Neural cell (in vitro differentiated cells): ENCODE data around the gene PRKACA.

ENCODE experiments used
- CTCF ChIP-seq: fragments of 450-650 bp; IDR thresholded peaks from 2 replicates; pipeline ENCODE4 v1.5.1; 2014; ENCODE audit warnings: antibody characterized with exemption, mild to moderate bottlenecking, moderate library complexity; ENCODE audit not compliant: poor library complexity, severe bottlenecking
- EP300 ChIP-seq: fragments of 450-650 bp; conservative IDR thresholded peaks from 2 replicates; pipeline ENCODE4 v1.6.1; 2014; ENCODE audit warnings: antibody characterized with exemption, mild to moderate bottlenecking, moderate library complexity; ENCODE audit not compliant: poor library complexity, severe bottlenecking
- EZH2 ChIP-seq: fragments of 200-600, 300-800 bp; shearing (Covaris generic), sonication (generic); IDR thresholded peaks from 2 replicates; pipeline ENCODE4 v1.6.1; 2014; ENCODE audit warnings: antibody characterized with exemption, low read length, borderline replicate concordance, mild to moderate bottlenecking; ENCODE audit not compliant: insufficient read depth, poor library complexity, severe bottlenecking
- POLR2AphosphoS5 ChIP-seq: IDR thresholded peaks from 2 replicates; pipeline ENCODE4 v1.6.1; 2012
- RAD21 ChIP-seq: fragments of 450-650 bp; conservative IDR thresholded peaks from 2 replicates; pipeline ENCODE4 v1.6.1; 2014; ENCODE audit warnings: antibody characterized with exemption, mild to moderate bottlenecking, moderate library complexity
- REST ChIP-seq: IDR thresholded peaks from 2 replicates; pipeline ENCODE4 v1.6.1; 2012; ENCODE audit warnings: borderline replicate concordance
- SMC3 ChIP-seq: fragments of 450-650 bp; conservative IDR thresholded peaks from 2 replicates; pipeline ENCODE4 v1.6.1; 2014; ENCODE audit warnings: antibody characterized with exemption, mild to moderate bottlenecking, moderate library complexity; ENCODE audit not compliant: poor library complexity

DNA sequence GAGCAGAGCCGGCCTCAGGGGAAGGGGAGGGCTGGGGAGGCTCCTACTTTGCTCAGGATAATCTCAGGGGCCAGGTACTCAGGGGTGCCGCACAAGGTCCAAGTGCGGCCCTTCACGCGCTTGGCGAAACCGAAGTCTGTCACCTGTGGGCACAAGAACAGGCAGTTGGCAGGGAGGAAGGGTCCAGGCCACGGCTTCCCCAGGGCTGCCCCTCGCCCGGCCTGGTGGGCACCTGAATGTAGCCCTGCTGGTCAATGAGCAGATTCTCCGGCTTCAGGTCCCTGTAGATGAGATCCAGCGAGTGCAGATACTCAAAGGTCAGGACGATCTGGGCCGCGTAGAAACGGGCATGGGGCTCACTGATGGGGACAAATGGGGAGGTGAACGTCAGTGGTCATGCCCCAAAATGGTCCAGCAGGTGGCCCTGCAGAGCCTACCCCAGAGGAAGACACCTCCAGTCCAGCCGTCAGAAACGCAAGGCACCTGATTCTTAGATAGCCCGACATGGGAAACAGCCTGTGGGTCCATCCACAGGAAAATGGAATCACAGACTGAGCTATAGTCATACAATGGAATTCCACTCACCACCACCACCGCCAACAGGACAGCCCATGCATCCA, 19.9 kb downstream of the PRKACA start:
- TF ChIP-seq SMC3 (no peak), EZH2 (no peak), CTCF (no peak), POLR2AphosphoS5 (no peak), RAD21 (no peak), EP300 (no peak), REST (no peak)
